Stimulated activated CD8-positive, alpha-beta memory T cell treated with anti-CD3 and anti-CD28 coated beads, Interleukin-15, amount 100 ng/mL, for 4 hours (primary cell): ENCODE measurements around the gene COG2.
"Not testable (repeated sequence)": the region's sequence is repeated elsewhere in the genome, so short reads cannot be mapped to it uniquely, and the experiment has no call there.

Experiments used
- DNase-seq, 2 donors: peaks; one replicate each; pipeline ENCODE4 v3.0.0-alpha.2; 2020; ENCODE audit warnings: low read depth in 2 of 2

Gene COG2

DNA sequence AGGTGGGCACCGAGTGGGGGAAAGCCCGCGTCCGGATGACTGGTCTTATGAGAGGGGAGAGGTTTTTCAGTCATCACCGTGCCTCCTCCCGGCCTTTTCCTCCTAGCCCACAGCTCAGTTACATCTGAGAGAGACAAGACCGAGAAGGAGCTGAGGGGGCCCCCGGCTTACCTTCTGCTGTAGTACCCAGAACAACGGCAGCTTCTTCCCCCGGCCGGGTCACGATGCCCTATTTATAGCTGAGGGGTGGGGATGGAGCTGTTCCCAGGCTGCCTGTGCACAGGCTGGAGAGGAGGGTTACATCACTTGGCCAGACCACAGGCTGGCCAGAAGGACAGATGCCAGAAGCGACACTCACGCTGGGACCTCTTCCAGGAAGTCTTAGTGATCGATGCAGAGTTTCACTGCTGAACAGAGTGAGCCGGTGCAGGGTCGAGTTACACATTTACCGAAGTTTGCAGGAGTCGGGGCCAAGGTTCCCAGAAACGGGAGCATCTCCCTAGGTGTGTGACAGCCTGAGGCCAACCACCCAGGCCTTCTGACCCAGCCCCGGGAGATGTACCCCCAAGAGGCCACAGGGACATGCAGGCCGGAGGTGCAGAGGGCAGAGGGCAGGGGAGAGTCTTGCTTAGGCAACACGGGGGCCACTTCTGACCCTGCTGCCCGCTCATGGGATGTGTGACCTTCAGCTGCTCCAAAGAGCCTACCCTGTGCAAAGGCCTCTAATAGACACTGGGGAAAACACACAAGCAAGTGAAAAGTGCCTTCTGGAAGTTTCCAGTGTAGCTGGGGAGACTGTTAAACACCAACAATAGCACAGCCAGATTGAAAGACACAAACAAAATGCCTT, 71.9 kb downstream of the COG2 start, which contains the start of gene AGT:
TSS of gene AGT (minus strand) at position 208 of the 850 bp plus-strand sequence. CDS start 3,299 bp downstream, outside the sequence.
- no peak for DNase-seq

DNA sequence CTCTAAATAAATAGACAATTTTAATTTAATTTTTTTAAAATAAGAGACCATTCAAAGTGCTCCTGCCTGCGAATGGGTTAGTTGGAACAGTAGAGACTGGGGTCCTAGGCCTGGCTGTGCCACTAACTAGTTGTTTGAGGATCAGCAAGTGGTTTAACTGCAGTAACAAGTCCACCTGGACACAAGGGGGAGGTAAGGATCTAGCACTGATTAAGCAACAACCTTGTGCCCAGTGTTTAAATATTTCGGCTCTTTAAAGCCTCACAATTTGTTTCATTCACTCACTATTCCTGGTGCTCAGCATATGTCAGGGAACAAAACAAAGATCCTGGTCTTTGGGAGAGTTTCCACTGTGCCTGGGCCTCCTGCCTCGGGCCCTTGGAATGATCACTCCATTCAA, 73.2 kb downstream of the COG2 start:
- DNase-seq, result no peak

DNA sequence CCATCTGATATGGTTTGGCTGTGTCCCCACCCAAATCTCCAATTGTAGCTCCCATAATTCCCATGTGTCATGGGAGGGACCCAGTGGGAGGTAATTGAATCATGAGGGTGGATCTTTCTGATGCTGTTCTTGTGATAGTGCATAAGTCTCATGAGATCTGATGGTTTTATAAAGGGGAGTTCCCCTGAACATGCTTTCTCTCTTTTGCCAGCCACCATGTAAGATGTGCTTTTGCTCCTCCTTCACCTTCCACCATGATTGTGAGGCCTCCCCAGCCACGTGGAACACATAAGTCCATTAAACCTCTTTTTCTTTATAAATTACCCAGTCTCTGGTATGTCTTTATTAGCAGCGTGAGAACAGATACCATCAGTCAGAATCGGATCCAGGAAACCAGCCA, 74.2 kb downstream of the COG2 start:
- not testable (repeated sequence) for DNase-seq

DNA sequence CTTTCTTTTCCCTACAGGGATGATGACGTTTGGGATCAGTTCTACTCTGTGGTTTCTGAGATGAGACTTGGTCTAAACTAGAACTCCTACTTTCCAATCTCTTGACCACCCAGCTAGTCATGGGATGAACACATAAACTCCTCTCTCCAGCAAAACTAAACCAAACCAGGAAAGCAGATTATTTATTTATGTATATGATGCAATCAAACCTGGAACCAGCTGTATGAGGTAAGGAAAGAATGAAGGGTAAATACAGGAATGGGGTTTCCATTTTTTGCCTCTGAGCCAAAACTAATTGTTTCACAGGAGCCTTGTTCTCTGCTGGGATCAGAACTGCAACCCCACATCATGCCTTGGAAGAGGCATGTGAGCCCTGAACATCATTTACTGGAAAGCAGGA, 75.0 kb downstream of the COG2 start:
- DNase-seq, result no peak

DNA sequence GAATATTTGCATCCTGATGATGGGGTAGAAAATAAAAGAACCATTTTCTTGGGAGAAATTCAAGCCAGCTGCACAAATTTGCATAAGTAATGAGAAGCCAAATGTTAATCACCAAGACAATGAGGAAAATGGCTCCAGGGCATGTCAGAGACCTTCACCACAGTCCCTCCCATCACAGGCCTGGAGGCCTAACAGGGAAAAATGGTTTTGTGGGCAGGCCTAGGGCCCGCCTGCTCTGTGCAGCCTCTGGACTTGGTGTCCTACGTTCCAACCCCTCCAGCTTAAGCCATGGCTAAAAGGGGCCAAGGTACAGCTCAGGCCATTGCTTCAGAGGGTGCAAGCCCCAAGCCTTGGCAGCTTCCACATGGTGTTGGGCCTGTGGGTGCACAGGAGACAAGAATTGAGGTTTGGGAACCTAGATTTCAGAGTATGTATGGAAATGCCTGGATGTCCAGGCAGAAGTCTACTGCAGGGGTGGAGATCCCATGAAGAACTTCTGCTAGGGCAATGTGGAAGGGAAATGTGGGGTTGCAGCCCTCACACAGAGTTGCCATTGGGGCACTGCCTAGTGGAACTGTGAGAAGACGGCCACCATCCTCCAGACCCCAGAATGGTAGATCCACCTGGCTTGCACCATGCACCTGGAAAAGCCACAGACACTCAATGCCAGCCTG, 79.7 kb downstream of the COG2 start:
- DNase-seq, result not testable (repeated sequence)

DNA sequence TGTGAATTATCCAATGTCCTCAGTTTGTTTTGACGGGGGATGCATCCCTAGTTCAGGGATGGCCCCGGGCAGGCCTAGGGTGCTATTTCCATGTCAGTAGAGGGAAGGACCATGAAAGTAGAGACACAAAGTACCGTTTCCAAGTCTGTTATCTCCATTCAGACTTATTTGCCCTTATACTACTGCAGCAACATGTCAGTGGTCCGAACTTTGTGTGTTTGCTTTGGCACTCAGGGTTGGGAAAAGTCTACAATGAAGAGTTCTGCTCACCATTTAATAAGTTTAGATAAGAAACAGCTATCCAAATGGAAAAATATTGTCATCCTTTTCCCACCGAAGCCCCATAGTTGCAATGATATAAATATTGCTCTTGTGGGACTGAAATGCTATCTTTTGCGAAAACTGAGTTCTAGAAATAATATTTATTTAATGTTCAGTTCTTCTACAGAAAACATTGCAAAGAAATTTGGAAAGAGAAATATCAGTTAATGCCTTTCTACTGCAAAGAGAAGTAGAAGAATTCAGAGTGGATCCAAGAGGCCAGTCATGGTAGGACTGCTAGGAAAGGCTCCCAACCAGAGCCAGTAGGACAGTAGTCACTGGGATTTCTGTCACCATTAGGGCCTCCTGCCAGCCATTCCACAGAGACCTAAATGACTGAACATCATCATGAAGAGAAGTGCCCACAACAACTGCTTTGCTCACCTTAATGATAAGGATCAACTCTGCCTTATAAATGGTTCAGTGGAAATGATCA, 83.2 kb downstream of the COG2 start:
- no peak for DNase-seq

DNA sequence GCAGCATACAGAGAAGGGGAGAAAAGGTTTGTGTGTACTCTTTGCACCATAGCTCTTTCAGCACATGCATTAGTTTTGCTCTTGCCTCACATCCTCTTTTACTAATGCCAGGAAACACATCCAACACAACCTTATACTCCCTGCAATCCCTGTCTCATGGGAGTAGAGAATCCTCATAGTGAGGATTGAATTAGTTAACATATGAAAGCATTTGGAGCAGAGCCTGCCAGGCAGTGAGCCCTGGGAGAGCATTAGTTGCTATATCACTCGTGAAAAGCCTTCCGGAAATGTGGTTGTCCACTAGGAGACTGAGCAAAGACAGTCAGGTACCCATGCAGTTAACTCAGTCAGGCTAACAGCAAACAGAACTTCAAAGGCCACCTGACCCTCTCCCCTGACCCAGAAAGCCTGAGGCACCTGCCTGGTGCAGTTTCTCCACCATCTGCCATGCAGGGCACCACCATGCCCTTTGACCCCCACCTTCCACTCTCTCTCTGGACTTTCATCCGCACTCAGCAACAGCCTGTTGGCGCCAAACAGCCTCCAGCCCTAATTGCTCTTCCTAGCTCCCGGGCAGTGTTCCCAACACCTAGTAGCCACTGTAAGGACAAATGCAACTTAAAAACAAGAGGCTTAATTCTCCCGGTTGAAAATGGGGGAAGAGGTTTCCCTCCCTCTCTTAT, 86.6 kb downstream of the COG2 start:
- DNase-seq, result no peak

DNA sequence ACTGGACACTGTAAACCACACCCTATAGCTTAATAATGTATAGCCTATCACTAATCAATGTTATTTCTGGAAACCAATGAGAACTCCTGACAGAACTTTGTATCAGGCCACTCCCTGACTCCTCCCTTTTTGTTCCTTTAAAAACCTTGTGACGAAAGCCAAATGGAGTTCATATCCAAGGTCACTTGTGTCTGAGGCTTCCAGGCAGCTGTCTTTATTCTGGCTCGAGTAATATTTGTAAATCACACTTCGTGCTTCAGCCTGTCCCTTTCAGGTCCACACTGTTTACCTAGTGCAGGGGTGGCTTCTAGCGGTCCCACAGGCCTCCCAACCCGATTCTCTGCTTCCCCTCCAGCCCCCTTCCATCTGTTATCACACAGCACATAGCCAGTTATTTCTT, 88.7 kb downstream of the COG2 start:
- no peak for DNase-seq

DNA sequence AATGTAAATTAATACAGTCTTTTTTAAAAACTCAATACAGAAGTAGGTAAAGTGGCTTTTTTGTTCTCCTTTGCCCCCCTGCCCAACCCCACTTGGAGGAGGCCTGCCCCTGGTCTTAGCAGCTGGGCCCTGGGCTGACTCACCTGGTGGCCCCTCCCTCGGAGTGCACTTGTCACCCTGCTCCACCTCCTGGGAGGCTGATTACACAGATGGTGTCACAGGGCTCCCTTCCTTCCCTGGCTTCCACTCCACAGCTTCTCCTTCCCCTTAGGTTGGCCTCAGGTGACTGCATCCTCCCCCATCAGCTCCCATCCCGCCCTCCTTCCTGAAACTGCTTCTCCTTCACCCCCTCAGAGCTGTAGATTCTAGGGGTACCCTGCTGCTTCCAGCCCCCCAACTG, 93.2 kb downstream of the COG2 start:
- no peak for DNase-seq

DNA sequence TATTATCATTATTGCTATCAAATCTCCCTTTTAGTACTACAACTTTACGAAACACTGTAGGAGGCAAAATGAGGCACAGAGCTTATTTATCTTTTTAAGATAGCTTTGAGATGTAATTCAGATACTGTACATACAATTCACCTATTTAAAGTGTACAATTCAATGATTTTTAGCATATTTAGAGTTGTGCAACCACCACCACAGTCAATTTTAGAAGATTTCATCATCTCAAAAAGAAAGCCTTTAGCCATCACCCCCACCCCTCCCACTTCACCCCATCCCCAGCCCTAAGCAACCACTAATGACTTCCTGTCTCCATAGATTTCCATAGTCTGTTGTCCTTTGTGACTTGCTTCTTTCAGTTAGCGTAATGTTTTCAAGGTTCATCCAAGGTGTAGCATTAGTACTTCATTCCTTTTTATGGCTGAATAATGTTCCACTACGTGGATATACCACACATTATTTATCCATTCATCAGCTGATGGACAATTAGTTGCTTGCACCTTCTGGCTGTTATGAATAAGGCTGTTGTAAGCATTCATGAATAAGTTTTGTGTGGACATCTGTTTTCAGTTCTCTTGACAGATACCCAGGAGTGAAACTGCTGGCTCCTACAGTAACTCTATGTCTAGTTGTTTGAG, 95.5 kb downstream of the COG2 start:
- no peak for DNase-seq

DNA sequence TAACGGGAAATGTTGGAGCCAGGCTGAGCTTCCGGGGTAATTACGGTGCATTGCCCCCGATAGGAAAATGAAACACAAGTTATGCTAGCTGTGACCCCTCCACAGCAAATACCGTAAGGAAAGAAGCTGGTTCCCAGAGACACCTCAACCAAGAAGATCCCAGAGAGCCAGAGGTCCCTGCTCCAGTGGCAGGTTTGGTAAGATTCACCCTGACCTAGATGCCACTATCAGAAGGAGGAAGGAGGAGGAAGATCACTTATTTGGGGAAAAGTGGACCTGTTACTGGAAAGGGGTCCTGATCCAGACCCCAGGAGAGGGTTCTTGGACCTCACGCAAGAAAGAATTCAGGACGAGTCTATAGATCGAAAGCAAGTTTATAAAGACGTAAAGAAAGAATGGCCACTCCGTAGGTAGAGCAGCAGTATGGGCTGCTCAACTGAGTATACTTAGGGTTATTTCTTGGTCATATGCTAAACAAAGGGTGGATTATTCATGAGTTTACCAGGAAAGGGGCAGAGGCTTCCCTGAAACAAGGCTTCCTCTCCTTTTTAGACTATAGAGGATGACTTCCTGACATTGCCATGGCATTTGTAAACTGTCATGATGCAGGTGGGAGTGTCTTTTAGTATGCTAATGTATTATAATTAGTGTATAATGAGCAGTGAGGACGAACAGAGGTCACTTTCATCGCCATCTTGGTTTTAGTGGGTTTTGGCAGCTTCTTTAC, 97.4 kb downstream of the COG2 start:
- no peak for DNase-seq
